ENCODE results near the gene NUMA1. TPM values are rescaled to one million over a fixed set of nuclear protein-coding genes. Genes with fewer than 3 reads are reported as not detected.

Gene NUMA1
- total RNA-seq, 4 donors from 2014 or later: 259 to 342 (median 280) TPM

DNA sequence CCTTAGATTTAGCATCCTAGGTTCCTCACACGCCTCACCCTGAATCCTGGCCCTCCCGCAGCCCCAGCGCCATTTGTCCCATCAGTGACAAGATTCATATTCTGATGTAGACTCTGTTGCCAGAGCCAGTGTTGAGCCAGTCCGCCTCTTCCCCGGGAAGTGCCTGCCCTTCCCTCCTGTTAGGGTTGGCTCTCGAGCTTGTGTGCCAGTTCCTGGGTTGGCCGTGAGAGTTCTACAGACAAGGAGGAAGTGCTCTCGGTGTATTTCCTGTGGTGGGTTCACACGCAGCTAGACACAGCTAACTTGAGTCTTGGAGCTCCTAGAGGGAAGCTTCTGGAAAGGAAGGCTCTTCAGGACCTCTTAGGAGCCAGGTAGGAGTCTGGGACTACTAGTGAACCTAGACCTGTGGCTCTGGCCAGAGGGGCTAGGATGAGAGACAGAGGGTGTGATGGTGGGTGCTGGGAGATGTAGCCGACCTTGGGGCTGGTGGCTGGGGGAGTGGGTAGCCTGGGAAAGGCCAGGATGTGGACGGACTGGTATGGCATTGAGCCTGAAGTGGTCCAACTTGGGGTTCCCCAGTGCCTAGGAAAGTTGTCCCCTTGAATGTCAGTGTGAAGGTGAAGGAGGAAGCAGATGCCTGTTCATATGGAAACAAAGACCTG is 81.6 kb downstream of the NUMA1 start, which contains the start of gene IL18BP:
TSS of gene IL18BP (plus strand) at position 261 of the 662 bp plus-strand sequence. CDS start 1,076 bp downstream, outside the sequence.
- 83 to 93% methylated on average over 11 of the region's 11 CpGs for WGBS, 2 donors
- no peaks in the 10 kb centered on the region for H3K9me3 ChIP-seq
- H3K4me1 ChIP-seq: peaks cover 0 to 11% of the 10 kb centered on the region in 2 donors
- intact Hi-C loops (cut with DNase I): no loop called here
- no peaks in the 10 kb centered on the region for H3K27me3 ChIP-seq
- H3K36me3 ChIP-seq: peaks cover 12 to 14% of the 10 kb centered on the region in 2 donors
- no peak for TF ChIP-seq POLR2A (IDR thresholded peaks at IDR 0.05)
- TF ChIP-seq, protein P1, sequence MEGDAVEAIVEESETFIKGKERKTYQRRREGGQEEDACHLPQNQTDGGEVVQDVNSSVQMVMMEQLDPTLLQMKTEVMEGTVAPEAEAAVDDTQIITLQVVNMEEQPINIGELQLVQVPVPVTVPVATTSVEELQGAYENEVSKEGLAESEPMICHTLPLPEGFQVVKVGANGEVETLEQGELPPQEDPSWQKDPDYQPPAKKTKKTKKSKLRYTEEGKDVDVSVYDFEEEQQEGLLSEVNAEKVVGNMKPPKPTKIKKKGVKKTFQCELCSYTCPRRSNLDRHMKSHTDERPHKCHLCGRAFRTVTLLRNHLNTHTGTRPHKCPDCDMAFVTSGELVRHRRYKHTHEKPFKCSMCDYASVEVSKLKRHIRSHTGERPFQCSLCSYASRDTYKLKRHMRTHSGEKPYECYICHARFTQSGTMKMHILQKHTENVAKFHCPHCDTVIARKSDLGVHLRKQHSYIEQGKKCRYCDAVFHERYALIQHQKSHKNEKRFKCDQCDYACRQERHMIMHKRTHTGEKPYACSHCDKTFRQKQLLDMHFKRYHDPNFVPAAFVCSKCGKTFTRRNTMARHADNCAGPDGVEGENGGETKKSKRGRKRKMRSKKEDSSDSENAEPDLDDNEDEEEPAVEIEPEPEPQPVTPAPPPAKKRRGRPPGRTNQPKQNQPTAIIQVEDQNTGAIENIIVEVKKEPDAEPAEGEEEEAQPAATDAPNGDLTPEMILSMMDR (IDR thresholded peaks at IDR 0.05): no peak
- no peak for DNase-seq
- H3K27ac ChIP-seq: peak within 1 kb of the TSS; percentile 33 to 62 (median 58)
- H3K4me3 ChIP-seq (replicated peaks in 1 of 3): no peak within 1 kb of the TSS

DNA sequence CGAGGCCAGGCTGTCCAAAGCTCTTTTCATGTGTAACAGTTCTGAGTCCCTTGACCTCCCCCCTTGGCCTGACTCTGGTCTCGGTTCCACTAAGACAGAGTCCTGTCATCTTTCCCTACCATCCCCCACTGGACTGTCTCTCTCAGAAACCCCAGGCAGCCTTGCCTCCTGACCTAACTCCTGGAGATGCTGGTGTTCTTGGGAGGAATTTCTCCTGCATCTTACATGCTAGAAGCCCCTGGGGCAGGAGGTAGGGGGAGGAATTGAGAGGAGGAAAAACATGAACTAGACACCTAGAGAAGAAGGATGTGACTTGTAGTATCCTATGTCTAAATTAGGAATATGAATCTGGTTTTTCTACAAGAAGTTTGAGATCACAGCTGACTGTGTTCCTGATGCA is 82.3 kb downstream of the NUMA1 start:
- intact Hi-C loops (cut with DNase I): no loop called here
- peaks cover 0 to 11% of the 10 kb centered on the region in 2 donors for H3K4me1 ChIP-seq
- no peak overlapping the region for H3K4me3 ChIP-seq (replicated peaks in 1 of 3)
- DNase-seq: no peak
- no peak for TF ChIP-seq POLR2A (IDR thresholded peaks at IDR 0.05)
- TF ChIP-seq, protein P1 (IDR thresholded peaks at IDR 0.05): no peak
- no peak overlapping the region for H3K27ac ChIP-seq
- peaks cover 5 to 7% of the 10 kb centered on the region in 2 donors for H3K36me3 ChIP-seq
- no peaks in the 10 kb centered on the region for H3K27me3 ChIP-seq
- no peaks in the 10 kb centered on the region for H3K9me3 ChIP-seq
- 84 to 96% methylated on average over 2 of the region's 2 CpGs for WGBS, 2 donors

DNA sequence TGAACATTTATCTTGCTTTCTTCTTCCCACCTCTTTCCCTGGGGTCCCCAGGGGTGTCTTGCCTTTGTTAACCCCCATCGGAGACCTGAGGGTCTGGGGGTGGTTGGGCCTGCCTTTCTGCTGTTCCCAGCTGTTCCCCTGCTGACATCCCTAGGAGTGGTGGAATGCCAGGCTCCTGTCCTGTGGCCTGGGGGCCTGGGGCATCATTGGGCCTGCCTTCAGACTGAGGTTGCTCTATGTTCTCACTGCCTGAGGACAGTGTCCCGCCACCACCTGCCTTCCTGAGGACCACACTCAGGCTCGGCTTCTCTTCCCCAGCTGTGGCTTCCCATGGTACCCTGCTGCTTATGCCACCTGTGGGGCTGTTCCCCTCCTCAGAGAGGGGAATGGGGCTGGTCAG is 82.7 kb downstream of the NUMA1 start:
- DNase-seq: no peak
- intact Hi-C loops (cut with DNase I): no loop called here
- WGBS, 2 donors: 94 to 100% methylated on average over 1 to 3 of the region's 3 CpGs
- Histone ChIP-seq H3K4me3 (replicated peaks in 1 of 3) (no peak overlapping the region), H3K27me3 (no peaks in the 10 kb centered on the region), H3K9me3 (no peaks in the 10 kb centered on the region), H3K36me3 (peaks cover under 1 to 2% of the 10 kb centered on the region in 2 donors), H3K27ac (no peak overlapping the region), H3K4me1 (peaks cover 0 to 11% of the 10 kb centered on the region in 2 donors)
- TF ChIP-seq POLR2A (IDR thresholded peaks at IDR 0.05): no peak
- TF ChIP-seq, protein P1 (IDR thresholded peaks at IDR 0.05): no peak

DNA sequence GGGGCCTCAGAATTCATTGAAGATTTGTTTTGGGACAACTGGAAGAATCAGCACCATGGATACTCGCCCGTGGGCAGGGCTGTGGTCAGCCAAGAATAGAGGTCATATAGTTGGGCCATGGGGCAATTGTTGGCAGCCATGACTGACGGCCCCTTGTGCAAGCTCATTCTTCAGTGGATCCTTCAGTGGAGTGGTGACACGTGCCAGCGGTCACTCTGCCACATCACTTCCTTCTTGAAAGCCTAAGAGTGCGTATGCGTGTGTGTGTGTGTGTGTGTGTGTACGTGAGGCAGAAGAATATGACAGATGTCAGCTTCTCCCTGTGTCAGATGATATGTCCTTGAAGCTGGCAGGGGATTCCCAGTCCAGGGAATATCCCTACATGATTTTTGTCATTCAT is 83.4 kb downstream of the NUMA1 start:
- H3K4me3 ChIP-seq (replicated peaks in 1 of 3): no peak overlapping the region
- intact Hi-C loops (cut with DNase I): no loop called here
- WGBS, 2 donors: 58 to 65% methylated on average over 8 of the region's 8 CpGs
- H3K27me3 ChIP-seq: no peaks in the 10 kb centered on the region
- no peaks in the 10 kb centered on the region for H3K36me3 ChIP-seq
- DNase-seq: peak; percentile 65 to 72
- no peak for TF ChIP-seq POLR2A (IDR thresholded peaks at IDR 0.05)
- TF ChIP-seq, protein P1 (IDR thresholded peaks at IDR 0.05): no peak
- peaks cover 0 to 11% of the 10 kb centered on the region in 2 donors for H3K4me1 ChIP-seq
- no peak overlapping the region for H3K27ac ChIP-seq
- H3K9me3 ChIP-seq: no peaks in the 10 kb centered on the region

DNA sequence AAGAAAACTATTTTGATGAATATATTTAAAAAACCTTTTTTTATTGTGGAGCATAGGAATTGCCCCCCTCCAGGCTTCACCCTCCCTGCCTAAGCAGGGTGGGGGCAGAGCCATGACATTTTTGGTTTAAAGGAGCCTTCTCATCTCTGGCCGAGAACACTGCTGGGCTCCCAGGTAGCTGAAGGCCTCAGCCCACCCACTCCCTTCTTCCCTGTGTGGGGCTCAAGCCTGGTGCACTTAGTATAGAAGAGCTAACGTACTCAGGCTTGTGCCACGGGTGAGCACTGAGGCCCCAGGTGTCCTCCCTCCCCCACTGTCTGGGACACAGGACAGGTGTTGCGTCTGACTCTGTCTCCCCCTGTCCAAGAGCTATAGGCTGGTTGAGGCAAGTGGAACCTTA is 83.8 kb downstream of the NUMA1 start:
- WGBS, 2 donors: 100% methylated on average over 2 to 4 of the region's 4 CpGs

More for the DNA sequence above, 83.8 kb downstream of the NUMA1 start:
- no peak for DNase-seq
- no peaks in the 10 kb centered on the region for H3K9me3 ChIP-seq
- H3K4me3 ChIP-seq (replicated peaks in 1 of 3): no peak overlapping the region
- no peak overlapping the region for H3K27ac ChIP-seq
- H3K36me3 ChIP-seq: no peaks in the 10 kb centered on the region
- peaks cover 0 to 11% of the 10 kb centered on the region in 2 donors for H3K4me1 ChIP-seq
- intact Hi-C loops (cut with DNase I): no loop called here
- TF ChIP-seq, protein P1 (IDR thresholded peaks at IDR 0.05): no peak
- no peak for TF ChIP-seq POLR2A (IDR thresholded peaks at IDR 0.05)
- H3K27me3 ChIP-seq: no peaks in the 10 kb centered on the region
